Mammary epithelial cell (primary cell): ENCODE measurements around the gene PARD3.

Experiments
- CTCF ChIP-seq, 2 donors: IDR thresholded peaks in 1 of 2; conservative IDR thresholded peaks in 1 of 2; 2 replicates each; pipeline ENCODE4 v1.5.1; 2011 to 2012; ENCODE audit warnings: inconsistent platforms in 2 of 2, low read length in 2 of 2, mild to moderate bottlenecking in 2 of 2, control low read depth in 1 of 2, low read depth in 1 of 2; ENCODE audit not compliant: insufficient read depth in 1 of 2; ENCODE audit errors: extremely low read depth in 1 of 2
- EZH2 ChIP-seq: IDR thresholded peaks from 2 replicates; pipeline ENCODE4 v1.6.1; 2012; ENCODE audit warnings: low read length, inconsistent platforms, borderline replicate concordance

GRCh38 chr10:34721208-34721840 lies 93.8 kb downstream of the PARD3 start:
- TF ChIP-seq CTCF (conservative IDR thresholded peaks at IDR 0.05 in 1 of 2, IDR thresholded peaks at IDR 0.05 in 1 of 2; ENCODE audit: extremely low read depth in 1 of 2, insufficient read depth in 1 of 2, low read depth in 1 of 2, low read length in 2 of 2): peak in 1 of 2 donors; percentile 2
- TF ChIP-seq EZH2: no peak
